GM19463 (cell line): ENCODE measurements around the gene THSD7B.
"Not testable (repeated sequence)": the region's sequence is repeated elsewhere in the genome, so short reads cannot be mapped to it uniquely, and the experiment has no call there.

Source experiments
- ATAC-seq: cut with Tn5 transposase; IDR thresholded peaks from one replicate; pipeline ENCODE4 v1.9.1; 2021; ENCODE audit warnings: mild to moderate bottlenecking, moderate library complexity; ENCODE audit not compliant: unreplicated experiment

Gene THSD7B

GRCh38 chr2:136932700-136933099 is 167.4 kb downstream of the THSD7B start:
- no peak for ATAC-seq

- ATAC-seq = no peak
Measured at GRCh38 chr2:136935119-136935518, 169.8 kb downstream of the THSD7B start.

- ATAC-seq = no peak
Measured at GRCh38 chr2:136956050-136956449, 190.7 kb downstream of the THSD7B start.

- no peak for ATAC-seq
Measured at GRCh38 chr2:136957044-136957443, 191.7 kb downstream of the THSD7B start.

- ATAC-seq = no peak
Measured at GRCh38 chr2:136962105-136962725, 196.9 kb downstream of the THSD7B start.

GRCh38 chr2:136966485-136966884 is 201.1 kb downstream of the THSD7B start:
- no peak for ATAC-seq

GRCh38 chr2:136980303-136980702 is 215.0 kb downstream of the THSD7B start:
- no peak for ATAC-seq

- not testable (repeated sequence) for ATAC-seq
Measured at GRCh38 chr2:136981689-136982088, 216.3 kb downstream of the THSD7B start.

GRCh38 chr2:136985044-136985443 is 219.7 kb downstream of the THSD7B start:
- no peak for ATAC-seq

- no peak for ATAC-seq
Measured at GRCh38 chr2:136986605-136987221, 221.4 kb downstream of the THSD7B start.

- no peak for ATAC-seq
Measured at GRCh38 chr2:136990316-136990715, 225.0 kb downstream of the THSD7B start.

GRCh38 chr2:136994793-136995192 is 229.4 kb downstream of the THSD7B start:
- ATAC-seq = no peak

- no peak for ATAC-seq
Measured at GRCh38 chr2:136997557-136997956, 232.2 kb downstream of the THSD7B start.

GRCh38 chr2:137000811-137001210 is 235.5 kb downstream of the THSD7B start:
- ATAC-seq = no peak

- ATAC-seq = no peak
Measured at GRCh38 chr2:137002896-137003295, 237.6 kb downstream of the THSD7B start.

GRCh38 chr2:137005210-137005609 is 239.9 kb downstream of the THSD7B start:
- no peak for ATAC-seq

- no peak for ATAC-seq
Measured at GRCh38 chr2:137007938-137008337, 242.6 kb downstream of the THSD7B start.

- no peak for ATAC-seq
Measured at GRCh38 chr2:137009953-137010352, 244.6 kb downstream of the THSD7B start.

- no peak for ATAC-seq
Measured at GRCh38 chr2:137020452-137021196, 255.3 kb downstream of the THSD7B start.

GRCh38 chr2:137021763-137022162 is 256.4 kb downstream of the THSD7B start:
- no peak for ATAC-seq

GRCh38 chr2:137023205-137023604 is 257.9 kb downstream of the THSD7B start:
- no peak for ATAC-seq

- ATAC-seq = no peak
Measured at GRCh38 chr2:137031731-137032130, 266.4 kb downstream of the THSD7B start.
